Astrocyte (in vitro differentiated cells and primary cell): ENCODE measurements around the gene DYSF. TPM values are rescaled to one million over a fixed set of nuclear protein-coding genes. Genes with fewer than 3 reads are reported as not detected.

Experiments used
- DNase-seq: peaks from one replicate; pipeline ENCODE4 v3.0.0-alpha.2; 2010; ENCODE audit warnings: low read depth
- FAIRE-seq: peaks from 2 replicates; lab custom pipeline; 2011; peaks lifted over from hg19 to GRCh38; lab: Jason Lieb, UNC
- H2AFZ ChIP-seq: 2 replicates; pipeline ENCODE4 v1.6.0; 2012; ENCODE audit warnings: low read depth, low read length, inconsistent platforms
- H3K27ac ChIP-seq: 2 replicates; pipeline ENCODE4 v1.5.1; 2011; ENCODE audit warnings: low read depth, low read length, inconsistent platforms
- H3K27me3 ChIP-seq: 2 replicates; pipeline ENCODE4 v1.6.0; 2011; ENCODE audit warnings: low read length, inconsistent platforms; ENCODE audit not compliant: insufficient read depth
- H3K36me3 ChIP-seq: 2 replicates; pipeline ENCODE4 v1.5.1; 2011; ENCODE audit warnings: low read length, inconsistent platforms; ENCODE audit not compliant: insufficient read depth
- H3K4me1 ChIP-seq: 2 replicates; pipeline ENCODE4 v1.5.1; 2011; ENCODE audit warnings: low read length, inconsistent platforms; ENCODE audit not compliant: insufficient read depth
- H3K4me2 ChIP-seq: 2 replicates; pipeline ENCODE4 v1.6.0; 2012; ENCODE audit warnings: low read length, inconsistent platforms
- H3K4me3 ChIP-seq: 2 replicates; pipeline ENCODE4 v1.5.1; 2011; ENCODE audit warnings: low read depth, mild to moderate bottlenecking, low read length, inconsistent platforms; ENCODE audit not compliant: insufficient read depth
- H3K79me2 ChIP-seq: 2 replicates; pipeline ENCODE4 v1.6.0; 2012; ENCODE audit warnings: mild to moderate bottlenecking, low read length, inconsistent platforms; ENCODE audit not compliant: insufficient read depth
- H3K9ac ChIP-seq: 2 replicates; pipeline ENCODE4 v1.6.0; 2012; ENCODE audit warnings: mild to moderate bottlenecking, low read length, inconsistent platforms
- H3K9me3 ChIP-seq: 2 replicates; pipeline ENCODE4 v1.5.1; 2012; ENCODE audit warnings: low read depth, mild to moderate bottlenecking, low read length, inconsistent platforms; ENCODE audit not compliant: insufficient read depth
- H4K20me1 ChIP-seq: 2 replicates; pipeline ENCODE4 v1.6.0; 2012; ENCODE audit warnings: low read length, inconsistent platforms; ENCODE audit not compliant: insufficient read depth
- H3K27ac Mint-ChIP-seq: one replicate; pipeline ENCODE4 v1.8.0; 2021; ENCODE audit warnings: mild to moderate bottlenecking, mixed read lengths; ENCODE audit not compliant: unreplicated experiment
- H3K27me3 Mint-ChIP-seq: one replicate; pipeline ENCODE4 v1.8.0; 2021; ENCODE audit warnings: low read depth, mixed read lengths; ENCODE audit not compliant: unreplicated experiment
- H3K36me3 Mint-ChIP-seq: one replicate; pipeline ENCODE4 v1.8.0; 2021; ENCODE audit warnings: low read depth, mixed read lengths; ENCODE audit not compliant: unreplicated experiment
- H3K4me1 Mint-ChIP-seq: one replicate; pipeline ENCODE4 v1.8.0; 2021; ENCODE audit warnings: low read depth, mixed read lengths; ENCODE audit not compliant: unreplicated experiment
- H3K4me3 Mint-ChIP-seq: one replicate; pipeline ENCODE4 v1.8.0; 2021; ENCODE audit warnings: mild to moderate bottlenecking, moderate library complexity, mixed read lengths; ENCODE audit not compliant: unreplicated experiment
- H3K9me3 Mint-ChIP-seq: one replicate; pipeline ENCODE4 v1.8.0; 2021; ENCODE audit warnings: mild to moderate bottlenecking, mixed read lengths; ENCODE audit not compliant: unreplicated experiment
- EZH2 ChIP-seq: IDR thresholded peaks from 2 replicates; pipeline ENCODE4 v1.6.1; 2012; ENCODE audit warnings: mild to moderate bottlenecking, low read length, inconsistent platforms; ENCODE audit not compliant: insufficient read depth
- total RNA-seq: library from RNA; stranded (reverse); gene quantifications from 2 replicates; pipeline ENCODE4 v1.2.1, GENCODE V29; 2021
- TF ChIP-seq, protein P1 (sequence below): IDR thresholded peaks from 2 replicates; pipeline ENCODE4 v1.5.1; 2011; ENCODE audit warnings: low read depth, mild to moderate bottlenecking, inconsistent platforms, low read length, moderate library complexity; ENCODE audit not compliant: insufficient read depth

Gene DYSF
- total RNA-seq, 1 donor from 2014 or later = 123 TPM

DNA sequence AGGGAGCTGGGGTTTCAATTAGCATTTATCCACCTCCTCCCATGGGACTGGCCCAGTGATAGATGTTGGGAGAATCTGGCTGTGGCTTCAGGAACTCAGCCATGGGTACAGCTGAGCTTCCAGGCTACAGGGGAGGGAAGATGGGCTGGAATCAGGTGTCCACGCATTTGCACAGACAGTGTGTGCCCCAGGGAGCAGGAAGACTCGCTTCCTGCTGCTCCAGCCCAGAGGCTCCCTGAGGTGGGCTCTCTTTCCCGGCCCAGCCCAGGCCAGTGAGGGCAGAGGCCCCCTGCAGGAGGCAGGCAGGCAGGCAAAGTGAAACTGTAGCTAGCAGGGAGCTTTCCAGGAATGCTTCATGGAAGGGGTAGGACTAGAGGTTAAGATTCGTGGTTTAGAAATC is 28.7 kb downstream of the DYSF start:
- Histone ChIP-seq H3K4me2 (no peak overlapping the region), H3K4me3 (no peak overlapping the region), H3K27ac (no peak overlapping the region), H4K20me1 (no peaks in the 10 kb centered on the region), H3K36me3 (no peaks in the 10 kb centered on the region), H3K9me3 (no peaks in the 10 kb centered on the region), H3K27me3 (no peaks in the 10 kb centered on the region), H2AFZ (no peak overlapping the region), H3K79me2 (no peaks in the 10 kb centered on the region), H3K9ac (no peak overlapping the region), H3K4me1 (no peaks in the 10 kb centered on the region)
- Mint-ChIP-seq H3K27me3 (peaks cover 3% of the 10 kb centered on the region), H3K27ac (no peak overlapping the region), H3K9me3 (peaks cover 5% of the 10 kb centered on the region), H3K36me3 (peaks cover 43% of the 10 kb centered on the region), H3K4me3 (no peak overlapping the region), H3K4me1 (peaks cover 10% of the 10 kb centered on the region)
- DNase-seq = no peak
- no peak for FAIRE-seq
- TF ChIP-seq, protein P1, sequence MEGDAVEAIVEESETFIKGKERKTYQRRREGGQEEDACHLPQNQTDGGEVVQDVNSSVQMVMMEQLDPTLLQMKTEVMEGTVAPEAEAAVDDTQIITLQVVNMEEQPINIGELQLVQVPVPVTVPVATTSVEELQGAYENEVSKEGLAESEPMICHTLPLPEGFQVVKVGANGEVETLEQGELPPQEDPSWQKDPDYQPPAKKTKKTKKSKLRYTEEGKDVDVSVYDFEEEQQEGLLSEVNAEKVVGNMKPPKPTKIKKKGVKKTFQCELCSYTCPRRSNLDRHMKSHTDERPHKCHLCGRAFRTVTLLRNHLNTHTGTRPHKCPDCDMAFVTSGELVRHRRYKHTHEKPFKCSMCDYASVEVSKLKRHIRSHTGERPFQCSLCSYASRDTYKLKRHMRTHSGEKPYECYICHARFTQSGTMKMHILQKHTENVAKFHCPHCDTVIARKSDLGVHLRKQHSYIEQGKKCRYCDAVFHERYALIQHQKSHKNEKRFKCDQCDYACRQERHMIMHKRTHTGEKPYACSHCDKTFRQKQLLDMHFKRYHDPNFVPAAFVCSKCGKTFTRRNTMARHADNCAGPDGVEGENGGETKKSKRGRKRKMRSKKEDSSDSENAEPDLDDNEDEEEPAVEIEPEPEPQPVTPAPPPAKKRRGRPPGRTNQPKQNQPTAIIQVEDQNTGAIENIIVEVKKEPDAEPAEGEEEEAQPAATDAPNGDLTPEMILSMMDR = no peak
- no peak for TF ChIP-seq EZH2

DNA sequence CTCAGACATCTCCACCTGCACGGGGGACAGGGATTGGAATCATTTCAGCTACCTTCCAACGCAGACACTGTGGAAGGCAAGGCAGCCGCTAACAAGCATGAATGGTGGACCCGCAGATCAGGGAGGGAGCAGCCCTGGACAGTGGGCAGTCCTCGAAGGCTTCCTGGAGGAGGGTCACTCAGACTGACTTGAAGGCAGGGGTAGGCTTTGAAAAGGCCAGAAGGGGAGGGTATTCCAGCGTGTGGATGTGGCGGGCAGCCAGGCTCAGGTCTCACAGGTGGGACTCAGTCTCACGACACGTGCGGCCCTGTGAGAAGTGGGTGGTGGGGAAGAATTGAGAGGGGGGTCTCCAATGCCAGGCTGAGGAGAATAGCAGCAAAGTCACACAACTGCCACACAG is 29.9 kb downstream of the DYSF start:
- DNase-seq = no peak
- Histone ChIP-seq H3K4me3 (no peak overlapping the region), H3K4me2 (no peak overlapping the region), H3K9me3 (no peaks in the 10 kb centered on the region), H2AFZ (no peak overlapping the region), H3K79me2 (no peaks in the 10 kb centered on the region), H3K4me1 (no peaks in the 10 kb centered on the region), H3K9ac (no peak overlapping the region), H3K36me3 (no peaks in the 10 kb centered on the region), H3K27me3 (peaks cover under 1% of the 10 kb centered on the region), H4K20me1 (no peaks in the 10 kb centered on the region), H3K27ac (no peak overlapping the region)
- H3K36me3 Mint-ChIP-seq = peaks cover 43% of the 10 kb centered on the region
- FAIRE-seq = no peak
- no peak for TF ChIP-seq EZH2
- TF ChIP-seq, protein P1 = no peak
- H3K27me3 Mint-ChIP-seq = peaks cover 3% of the 10 kb centered on the region
- no peak overlapping the region for H3K4me3 Mint-ChIP-seq
- H3K9me3 Mint-ChIP-seq = peaks cover 5% of the 10 kb centered on the region
- no peak overlapping the region for H3K27ac Mint-ChIP-seq
- H3K4me1 Mint-ChIP-seq = peaks cover 6% of the 10 kb centered on the region

DNA sequence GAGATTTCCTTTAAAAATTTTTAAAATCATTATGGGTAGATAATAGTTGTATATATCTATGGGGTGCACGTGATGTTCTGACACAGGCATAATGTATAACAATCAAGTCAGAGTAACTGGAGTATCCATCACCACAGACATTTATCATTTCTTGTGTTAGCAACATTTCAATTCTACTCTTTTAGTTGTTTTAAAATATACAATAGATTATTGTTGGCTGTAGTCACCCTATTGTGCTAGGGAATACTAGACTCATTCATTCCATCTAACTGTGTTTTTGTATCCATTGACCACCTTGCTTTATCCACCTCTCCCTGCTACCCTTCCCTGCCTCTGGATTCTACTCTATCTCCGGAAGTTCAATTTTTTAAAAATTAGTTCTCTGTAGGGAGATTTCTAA is 31.0 kb downstream of the DYSF start:
- H3K36me3 Mint-ChIP-seq = peaks cover 46% of the 10 kb centered on the region
- Histone ChIP-seq H3K4me3 (no peak overlapping the region), H4K20me1 (no peaks in the 10 kb centered on the region), H3K27ac (no peak overlapping the region), H3K36me3 (no peaks in the 10 kb centered on the region), H3K4me2 (no peak overlapping the region), H3K9ac (no peak overlapping the region), H3K27me3 (peaks cover 2% of the 10 kb centered on the region), H3K4me1 (no peaks in the 10 kb centered on the region), H3K79me2 (no peaks in the 10 kb centered on the region), H3K9me3 (no peaks in the 10 kb centered on the region), H2AFZ (no peak overlapping the region)
- peaks cover 3% of the 10 kb centered on the region for H3K9me3 Mint-ChIP-seq
- H3K27me3 Mint-ChIP-seq = peaks cover 4% of the 10 kb centered on the region
- DNase-seq = no peak
- TF ChIP-seq EZH2 = no peak
- TF ChIP-seq, protein P1 = no peak
- H3K4me1 Mint-ChIP-seq = peaks cover 6% of the 10 kb centered on the region
- no peak overlapping the region for H3K4me3 Mint-ChIP-seq
- FAIRE-seq = no peak
- no peak overlapping the region for H3K27ac Mint-ChIP-seq
